IMR-90 (cell line): ENCODE data around the gene NAV2. TPM values are rescaled to one million over a fixed set of nuclear protein-coding genes. Genes with fewer than 3 reads are reported as not detected.

Experiments used
- ATAC-seq: fragments of 200-7000 bp; cut with Tn5 transposase; 2 replicates; pipeline ENCODE4 v1.9.1; 2020; ENCODE audit warnings: low read depth, mild to moderate bottlenecking, moderate library complexity
- BruUV-seq: library from RNA; stranded (reverse); fragments of 400-500 nt; replicated peaks from 2 replicates; lab custom pipeline; 2021; lab: Mats Ljungman, UMichigan
- CTCF ChIA-PET: fragments of 300-600 bp; formaldehyde crosslinking; extraction: SDS; loops from one replicate; lab custom pipeline; 2021; ENCODE audit warnings: antibody characterized with exemption; lab: Yijun Ruan, JAX
- POLR2A ChIA-PET: fragments of 300-600 bp; sonication (Branson Sonifier 250); formaldehyde crosslinking; loops from one replicate; lab custom pipeline; 2022; ENCODE audit warnings: antibody characterized with exemption; ENCODE audit not compliant: unreplicated experiment; lab: Charles Lee
- DNase-seq: peaks from one replicate; pipeline ENCODE4 v3.0.0; 2013
- H2AFZ ChIP-seq: replicated peaks from 2 replicates; pipeline ENCODE3; 2013; ENCODE audit warnings: low read length, mild to moderate bottlenecking; ENCODE audit not compliant: poor library complexity
- H2AK5ac ChIP-seq: 2 replicates; pipeline ENCODE4 v1.6.1; 2013; ENCODE audit warnings: low read depth, low read length, inconsistent platforms
- H2AK9ac ChIP-seq: replicated peaks from 2 replicates; pipeline ENCODE3; 2013; ENCODE audit warnings: mild to moderate bottlenecking, low read depth, low read length, moderate library complexity; ENCODE audit not compliant: poor library complexity
- H2BK120ac ChIP-seq: 2 replicates; pipeline ENCODE4 v1.6.1; 2013; ENCODE audit warnings: low read depth, low read length, inconsistent platforms
- H2BK15ac ChIP-seq: 3 replicates; pipeline ENCODE4 v1.6.1; 2013; ENCODE audit warnings: low read depth, low read length, inconsistent platforms
- H2BK20ac ChIP-seq: 2 replicates; pipeline ENCODE4 v1.6.1; 2013; ENCODE audit warnings: low read depth, mild to moderate bottlenecking, inconsistent platforms, low read length, moderate library complexity
- H2BK5ac ChIP-seq: 2 replicates; pipeline ENCODE4 v1.6.1; 2013; ENCODE audit warnings: mild to moderate bottlenecking, low read depth, low read length, inconsistent platforms; ENCODE audit not compliant: poor library complexity, severe bottlenecking
- H3K14ac ChIP-seq: replicated peaks from 2 replicates; pipeline ENCODE4 v1.6.1; 2013; ENCODE audit warnings: low read depth, low read length, inconsistent platforms
- H3K18ac ChIP-seq: 2 replicates; pipeline ENCODE4 v1.6.1; 2013; ENCODE audit warnings: low read depth, low read length, control low read depth
- H3K23ac ChIP-seq: 2 replicates; pipeline ENCODE4 v1.6.1; 2013; ENCODE audit warnings: low read depth, low read length, inconsistent platforms
- H3K27ac ChIP-seq: 2 replicates; pipeline ENCODE4 v1.5.1; 2013; ENCODE audit warnings: mild to moderate bottlenecking, control low read depth, low read length; ENCODE audit not compliant: insufficient read depth
- H3K27me3 ChIP-seq: 2 replicates; pipeline ENCODE4 v1.6.1; 2013; ENCODE audit warnings: low read length; ENCODE audit not compliant: control insufficient read depth, insufficient read depth
- H3K36me3 ChIP-seq: 2 replicates; pipeline ENCODE4 v1.6.1; 2013; ENCODE audit warnings: low read length, mixed read lengths; ENCODE audit not compliant: control insufficient read depth, insufficient read depth
- H3K4ac ChIP-seq: 2 replicates; pipeline ENCODE4 v1.6.1; 2013; ENCODE audit warnings: low read depth, low read length, inconsistent platforms
- H3K4me1 ChIP-seq: 2 replicates; pipeline ENCODE4 v1.6.1; 2013; ENCODE audit warnings: low read length, mixed read lengths; ENCODE audit not compliant: control insufficient read depth, insufficient read depth
- H3K4me2 ChIP-seq: 2 replicates; pipeline ENCODE4 v1.6.1; 2013; ENCODE audit warnings: low read depth, mild to moderate bottlenecking, control low read depth, low read length, moderate library complexity
- H3K4me3 ChIP-seq: 2 replicates; pipeline ENCODE4 v1.5.1; 2013; ENCODE audit warnings: low read depth, mild to moderate bottlenecking, control low read depth, low read length, moderate library complexity; ENCODE audit not compliant: insufficient read depth
- H3K56ac ChIP-seq: 2 replicates; pipeline ENCODE4 v1.6.1; 2013; ENCODE audit warnings: low read length, inconsistent platforms; ENCODE audit not compliant: insufficient read depth; ENCODE audit errors: extremely low read depth
- H3K79me1 ChIP-seq, 2 experiments: 2 replicates each; pipeline ENCODE4 v1.6.1; 2013; ENCODE audit warnings: low read length in 2 of 2, inconsistent platforms in 1 of 2, low read depth in 1 of 2
- H3K9ac ChIP-seq: 2 replicates; pipeline ENCODE4 v1.6.1; 2013; ENCODE audit warnings: low read depth, low read length, control low read depth
- H3K9me1 ChIP-seq: 2 replicates; pipeline ENCODE4 v1.6.1; 2013; ENCODE audit warnings: low read length, inconsistent platforms; ENCODE audit not compliant: insufficient read depth
- H3K9me3 ChIP-seq: 2 replicates; pipeline ENCODE4 v1.6.1; 2013; ENCODE audit warnings: low read length; ENCODE audit not compliant: control insufficient read depth, insufficient read depth
- H4K20me1 ChIP-seq: 2 replicates; pipeline ENCODE4 v1.6.1; 2013; ENCODE audit warnings: low read length, inconsistent platforms; ENCODE audit not compliant: insufficient read depth
- H4K5ac ChIP-seq: 2 replicates; pipeline ENCODE4 v1.6.1; 2013; ENCODE audit warnings: mild to moderate bottlenecking, low read depth, low read length, control low read depth
- H4K8ac ChIP-seq, 2 experiments: 2 replicates each; pipeline ENCODE4 v1.6.1; 2013; ENCODE audit warnings: low read depth in 2 of 2, low read length in 2 of 2, control low read depth in 1 of 2, inconsistent platforms in 1 of 2
- H4K91ac ChIP-seq: 2 replicates; pipeline ENCODE4 v1.6.1; 2013; ENCODE audit warnings: low read depth, low read length, inconsistent platforms; ENCODE audit not compliant: insufficient read depth
- BHLHE40 ChIP-seq: fragments of 150-350 bp; IDR thresholded peaks from 2 replicates; pipeline ENCODE4 v1.6.1; 2016; ENCODE audit warnings: mild to moderate bottlenecking, low read depth, low read length
- ELK1 ChIP-seq: fragments of 150-350 bp; IDR thresholded peaks from 2 replicates; pipeline ENCODE4 v1.6.1; 2016; ENCODE audit warnings: low read depth, mild to moderate bottlenecking, low read length, moderate library complexity, borderline replicate concordance
- MAFK ChIP-seq: IDR thresholded peaks from 2 replicates; pipeline ENCODE4 v1.6.1; 2012; ENCODE audit warnings: low read depth, low read length, improper control_type of control experiment
- MXI1 ChIP-seq: IDR thresholded peaks from 2 replicates; pipeline ENCODE4 v1.6.1; 2012; ENCODE audit warnings: low read depth, mild to moderate bottlenecking, low read length, moderate library complexity, borderline replicate concordance
- POLR2A ChIP-seq: IDR thresholded peaks from 2 replicates; pipeline ENCODE4 v1.6.1; 2012; ENCODE audit warnings: mild to moderate bottlenecking, low read depth, low read length
- RAD21 ChIP-seq: IDR thresholded peaks from 2 replicates; pipeline ENCODE4 v1.6.1; 2012; ENCODE audit warnings: low read length, improper control_type of control experiment
- RCOR1 ChIP-seq: IDR thresholded peaks from 2 replicates; pipeline ENCODE4 v1.6.1; 2012; ENCODE audit warnings: mild to moderate bottlenecking, low read length, improper control_type of control experiment; ENCODE audit not compliant: insufficient replicate concordance
- SMC3 ChIP-seq: fragments of 150-350 bp; IDR thresholded peaks from 2 replicates; pipeline ENCODE4 v1.6.1; 2016; ENCODE audit warnings: low read depth, mild to moderate bottlenecking, antibody characterized with exemption, low read length, moderate library complexity
- whole genome bisulfite sequencing, 2 experiments: methylation state at CpG; one replicate each; pipeline versions ENCODE4 v1.1.5 to v1.1.7; 2013; ENCODE audit warnings: missing lambda C conversion rate in 2 of 2; ENCODE audit not compliant: insufficient read length in 1 of 2; ENCODE audit errors: extremely low coverage in 2 of 2; 5-methylcytosine and 5-hydroxymethylcytosine counted together
- dilution Hi-C: fragments of 300-500 bp; cut with HindIII; formaldehyde crosslinking; loops from one replicate; pipeline ENCODE4 v1.14.3; 2018; ENCODE audit warnings: low sequenced_read_pairs; ENCODE audit not compliant: unreplicated experiment
- in situ Hi-C: fragments of 300-500 bp; cut with MboI; formaldehyde crosslinking; loops from 3 replicates; pipeline ENCODE4 v1.14.3; 2019; ENCODE audit warnings: low sequenced_read_pairs, inconsistent platforms, mixed read lengths
- intact Hi-C: fragments of 100-400 bp; cut with micrococcal nuclease; formaldehyde crosslinking; loops from 2 replicates; pipeline ENCODE4 v1.10.0; 2022
- polyA plus RNA-seq, 3 experiments: library from polyadenylated mRNA; depleted of rRNA; stranded (reverse); fragments of >200 nt; gene quantifications; 2 replicates each; pipeline ENCODE4 v1.2.3, GENCODE V29; 2012; ENCODE audit warnings: low replicate concordance in 1 of 3
- total RNA-seq: library from RNA; depleted of rRNA; stranded (reverse); fragments of >200 nt; gene quantifications from 2 replicates; pipeline ENCODE4 v1.2.3, GENCODE V29; 2012
- TF ChIP-seq, protein P1 (sequence below): fragments of 150-350 bp; IDR thresholded peaks from 2 replicates; pipeline ENCODE4 v1.6.1; 2017; ENCODE audit warnings: mild to moderate bottlenecking, antibody characterized with exemption, low read length, low read depth

Gene NAV2
- total and polyA plus RNA-seq, 2 of the 4 experiments (the other 2 are of a cell fraction): 4.5 to 12.6 TPM

GRCh38 chr11:20114588-20114987, 402.0 kb downstream of the NAV2 start:
- H3K14ac ChIP-seq: no peak overlapping the region
- DNase-seq (peak; percentile 70), ATAC-seq (no peak)
- H3K4me2 ChIP-seq: no peak overlapping the region
- H4K91ac ChIP-seq: no peak overlapping the region
- peak overlapping the region; percentile 1 for H2AK9ac ChIP-seq
- H3K9me1 ChIP-seq: peaks cover 36% of the 10 kb centered on the region
- BruUV-seq: no TSS peak
- H3K23ac ChIP-seq: no peak overlapping the region
- no peak overlapping the region for H3K9ac ChIP-seq
- no peak overlapping the region for H4K5ac ChIP-seq
- intact Hi-C loops (no loop called here), in situ Hi-C loops (no loop called here), dilution Hi-C loops (no loop called here)
- ChIA-PET POLR2A (no interaction called here), CTCF (no interaction called here)
- H3K27ac ChIP-seq: no peak overlapping the region
- no peak overlapping the region for H3K56ac ChIP-seq
- H2BK5ac ChIP-seq: no peak overlapping the region
- H3K9me3 ChIP-seq: no peaks in the 10 kb centered on the region
- peaks cover 3 to 9% of the 10 kb centered on the region in 2 experiments; a peak in 3 of 4 replicates for H3K79me1 ChIP-seq
- H3K36me3 ChIP-seq: peaks cover 22% of the 10 kb centered on the region
- no peak for TF ChIP-seq SMC3
- no peak for TF ChIP-seq POLR2A
- TF ChIP-seq, protein P1, sequence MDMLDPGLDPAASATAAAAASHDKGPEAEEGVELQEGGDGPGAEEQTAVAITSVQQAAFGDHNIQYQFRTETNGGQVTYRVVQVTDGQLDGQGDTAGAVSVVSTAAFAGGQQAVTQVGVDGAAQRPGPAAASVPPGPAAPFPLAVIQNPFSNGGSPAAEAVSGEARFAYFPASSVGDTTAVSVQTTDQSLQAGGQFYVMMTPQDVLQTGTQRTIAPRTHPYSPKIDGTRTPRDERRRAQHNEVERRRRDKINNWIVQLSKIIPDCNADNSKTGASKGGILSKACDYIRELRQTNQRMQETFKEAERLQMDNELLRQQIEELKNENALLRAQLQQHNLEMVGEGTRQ: no peak
- TF ChIP-seq MXI1: no peak
- no peak for TF ChIP-seq BHLHE40
- no peak for TF ChIP-seq RAD21
- no peak for TF ChIP-seq MAFK
- no peak for TF ChIP-seq ELK1
- TF ChIP-seq RCOR1: no peak
- no peak overlapping the region for H4K8ac ChIP-seq
- peaks cover 19% of the 10 kb centered on the region for H3K4me1 ChIP-seq
- H2BK20ac ChIP-seq: no peak overlapping the region
- H4K20me1 ChIP-seq: peaks cover 15% of the 10 kb centered on the region
- no peak overlapping the region for H3K18ac ChIP-seq
- H3K4ac ChIP-seq: no peak overlapping the region
- H2BK15ac ChIP-seq: no peak overlapping the region
- no peak overlapping the region for H2AFZ ChIP-seq
- no peak overlapping the region for H2BK120ac ChIP-seq
- H3K4me3 ChIP-seq: no peak overlapping the region
- peak overlapping the region; percentile 47; the same call in 1 of the 2 replicates for H2AK5ac ChIP-seq
- 90% methylated on average over 3 of the region's 10 CpGs; no CpG with 5 or more reads in 1 of the 2 experiments for WGBS, 2 experiments
- no peaks in the 10 kb centered on the region for H3K27me3 ChIP-seq
